Stimulated activated CD8-positive, alpha-beta memory T cell treated with anti-CD3 and anti-CD28 coated beads, Interleukin-12 subunit alpha, Interleukin-12 subunit beta, amount 100 ng/mL, for 1 hour (primary cell): ENCODE results near the gene PALM.
A peak's percentile ranks its signal among the peaks of the same experiment; 100 is the strongest.
"Not testable (repeated sequence)": the region's sequence is repeated elsewhere in the genome, so short reads cannot be mapped to it uniquely, and the experiment has no call there.

ENCODE experiments used
- DNase-seq: peaks from one replicate; pipeline ENCODE4 v3.0.0-alpha.2; 2020; ENCODE audit warnings: low read depth

Gene PALM

GRCh38 chr19:732148-733069 is 23.7 kb downstream of the PALM start:
- no peak for DNase-seq

GRCh38 chr19:734716-735115 is 26.0 kb downstream of the PALM start:
- DNase-seq = no peak

- no peak for DNase-seq
Measured at GRCh38 chr19:736125-736524, 27.4 kb downstream of the PALM start.

GRCh38 chr19:737591-738093 is 28.9 kb downstream of the PALM start:
- DNase-seq = peak; percentile 36

GRCh38 chr19:738509-739128 is 29.9 kb downstream of the PALM start:
- DNase-seq = no peak

- DNase-seq = no peak
Measured at GRCh38 chr19:739998-740715, 31.4 kb downstream of the PALM start.

GRCh38 chr19:740816-741505 is 32.2 kb downstream of the PALM start:
- not testable (repeated sequence) for DNase-seq

- no peak for DNase-seq
Measured at GRCh38 chr19:741506-742131, 32.9 kb downstream of the PALM start.

GRCh38 chr19:742540-743075 is 33.9 kb downstream of the PALM start:
- DNase-seq = no peak

- no peak for DNase-seq
Measured at GRCh38 chr19:743168-743687, 34.5 kb downstream of the PALM start.

- not testable (repeated sequence) for DNase-seq
Measured at GRCh38 chr19:745138-745537, 36.4 kb downstream of the PALM start.

GRCh38 chr19:746208-746819 is 37.6 kb downstream of the PALM start:
- no peak for DNase-seq

- no peak for DNase-seq
Measured at GRCh38 chr19:746956-747355, 38.2 kb downstream of the PALM start.

- no peak for DNase-seq
Measured at GRCh38 chr19:747432-748273, 38.9 kb downstream of the PALM start.

GRCh38 chr19:748274-748598 is 39.5 kb downstream of the PALM start:
- DNase-seq = no peak

GRCh38 chr19:749811-750210 is 41.1 kb downstream of the PALM start:
- no peak for DNase-seq

- DNase-seq = no peak
Measured at GRCh38 chr19:750640-751423, 42.1 kb downstream of the PALM start, which contains the start of gene MISP. Gene MISP, plus strand, starts transcription at chr19:751112. Its CDS starts 5,835 bp downstream, at chr19:756947.

- no peak for DNase-seq
Measured at GRCh38 chr19:751501-752341, 43.0 kb downstream of the PALM start.
